GM18505 (cell line): ENCODE measurements around the gene CXCR5.

Experiments used
- ATAC-seq: cut with Tn5 transposase; IDR thresholded peaks from one replicate; pipeline ENCODE4 v1.9.1; 2021; ENCODE audit not compliant: unreplicated experiment
- POLR2A ChIP-seq: IDR thresholded peaks from 4 replicates; pipeline ENCODE4 v1.6.1; 2011; ENCODE audit warnings: borderline replicate concordance; ENCODE audit not compliant: insufficient read depth, insufficient read length; ENCODE audit errors: extremely low read depth

CXCR5 gene

DNA sequence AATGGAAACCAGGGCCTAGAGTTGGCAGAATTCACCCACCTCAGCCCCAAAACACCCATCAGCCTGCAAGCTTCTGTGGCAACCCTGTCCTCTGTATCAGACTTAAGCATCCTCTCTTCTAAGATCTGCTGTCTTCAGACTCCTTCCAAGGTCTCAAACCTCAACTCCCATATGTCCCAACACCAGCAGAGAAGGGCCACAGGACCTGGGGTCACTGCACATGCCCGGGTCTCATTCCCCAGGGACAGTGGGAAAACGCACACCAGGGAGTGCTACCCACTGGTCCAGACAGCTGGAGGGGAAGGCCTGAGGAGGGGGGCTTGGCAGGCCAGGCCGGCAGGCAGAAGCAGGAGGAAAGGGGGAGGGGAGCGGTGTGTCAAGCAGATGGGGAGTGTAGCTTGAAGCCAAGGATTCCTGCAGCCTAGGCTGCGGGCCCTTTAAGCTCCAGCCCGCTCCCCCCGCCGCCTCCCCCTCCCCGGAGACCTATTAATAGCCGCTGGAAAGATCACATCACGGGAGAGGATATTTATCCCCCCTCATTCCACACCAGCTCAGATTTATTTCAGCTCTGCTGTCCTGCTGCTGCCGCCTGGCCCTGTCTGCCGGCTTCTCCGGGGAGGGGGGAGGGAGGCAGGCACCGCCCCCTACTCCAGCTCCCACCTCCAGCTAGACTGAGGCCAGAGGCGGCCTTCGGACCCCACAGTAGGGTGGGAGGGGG lies 25.4 kb downstream of the CXCR5 start:
- no peak for TF ChIP-seq POLR2A
- no peak for ATAC-seq

DNA sequence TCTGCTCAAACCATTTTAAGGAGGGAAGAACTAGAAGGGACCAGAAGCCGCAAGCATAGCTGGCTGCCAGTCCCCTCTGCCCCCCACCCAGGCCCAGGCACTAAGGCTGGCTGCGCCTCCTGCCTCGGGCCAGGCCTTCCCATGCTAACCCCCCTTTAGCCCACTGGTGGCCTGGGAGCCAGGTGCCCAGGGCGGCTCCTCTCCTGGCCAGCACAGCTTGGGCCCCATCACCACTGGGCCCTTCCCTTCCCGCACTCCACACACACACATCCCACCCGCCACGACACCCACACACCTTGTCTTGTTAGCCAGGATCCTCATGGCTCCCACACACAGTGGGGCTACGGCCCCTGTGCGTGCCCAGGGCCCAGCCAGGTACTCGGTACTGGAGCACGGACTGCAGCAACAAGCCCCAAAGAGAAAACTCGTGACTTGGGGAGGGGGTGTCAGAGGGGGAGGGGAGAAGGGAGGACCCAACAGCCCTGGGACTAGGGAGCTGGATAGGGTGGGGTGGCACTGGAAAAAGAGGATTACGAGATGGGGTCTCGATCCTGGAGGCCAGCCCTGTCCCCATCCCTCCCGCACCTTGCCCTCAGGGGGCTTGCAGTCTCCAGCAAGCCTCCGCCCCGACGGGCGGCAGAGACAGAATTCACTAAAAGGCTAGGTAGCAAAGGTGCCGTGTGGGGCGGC lies 26.1 kb downstream of the CXCR5 start:
- ATAC-seq = no peak
- TF ChIP-seq POLR2A = no peak

DNA sequence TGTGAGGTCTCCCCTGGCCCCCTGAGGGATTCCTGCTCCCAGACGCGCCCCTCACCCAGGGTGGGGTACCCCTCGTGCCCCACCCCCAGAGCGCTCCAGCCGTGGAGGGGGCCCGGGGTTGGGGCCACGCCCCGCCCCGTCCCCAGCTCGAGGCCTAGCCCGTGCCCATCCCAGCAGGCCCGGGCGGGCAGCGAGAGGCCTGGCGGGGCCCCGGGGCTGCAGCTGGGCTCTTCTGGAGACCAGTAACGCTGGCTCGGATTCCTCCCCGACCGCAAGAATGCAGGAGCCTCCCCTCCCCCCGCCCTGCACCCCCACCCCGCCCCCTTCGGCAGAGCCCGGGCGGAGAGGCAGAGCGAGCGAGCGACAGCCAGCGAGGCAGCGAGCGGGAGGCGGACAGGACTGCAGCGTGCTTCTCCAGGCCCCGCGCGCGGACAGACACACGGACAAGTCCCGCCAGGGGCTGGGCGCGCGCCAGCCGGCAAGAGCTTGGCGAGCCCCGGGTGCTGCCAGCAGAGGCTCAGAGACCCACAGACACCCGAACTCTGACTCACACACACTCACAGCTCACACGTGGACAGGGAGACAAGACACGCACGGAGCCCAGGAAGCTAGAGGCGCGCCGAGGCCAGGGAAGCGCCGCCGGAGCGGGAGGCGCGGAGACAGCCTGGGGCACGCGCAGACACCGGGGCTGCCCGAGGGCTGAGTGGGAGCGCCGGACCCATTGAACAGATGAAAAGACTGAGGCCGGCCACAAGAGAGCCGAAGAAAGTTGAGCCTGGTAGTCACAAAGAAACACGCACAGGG lies 26.8 kb downstream of the CXCR5 start:
- TF ChIP-seq POLR2A = no peak
- ATAC-seq = no peak

DNA sequence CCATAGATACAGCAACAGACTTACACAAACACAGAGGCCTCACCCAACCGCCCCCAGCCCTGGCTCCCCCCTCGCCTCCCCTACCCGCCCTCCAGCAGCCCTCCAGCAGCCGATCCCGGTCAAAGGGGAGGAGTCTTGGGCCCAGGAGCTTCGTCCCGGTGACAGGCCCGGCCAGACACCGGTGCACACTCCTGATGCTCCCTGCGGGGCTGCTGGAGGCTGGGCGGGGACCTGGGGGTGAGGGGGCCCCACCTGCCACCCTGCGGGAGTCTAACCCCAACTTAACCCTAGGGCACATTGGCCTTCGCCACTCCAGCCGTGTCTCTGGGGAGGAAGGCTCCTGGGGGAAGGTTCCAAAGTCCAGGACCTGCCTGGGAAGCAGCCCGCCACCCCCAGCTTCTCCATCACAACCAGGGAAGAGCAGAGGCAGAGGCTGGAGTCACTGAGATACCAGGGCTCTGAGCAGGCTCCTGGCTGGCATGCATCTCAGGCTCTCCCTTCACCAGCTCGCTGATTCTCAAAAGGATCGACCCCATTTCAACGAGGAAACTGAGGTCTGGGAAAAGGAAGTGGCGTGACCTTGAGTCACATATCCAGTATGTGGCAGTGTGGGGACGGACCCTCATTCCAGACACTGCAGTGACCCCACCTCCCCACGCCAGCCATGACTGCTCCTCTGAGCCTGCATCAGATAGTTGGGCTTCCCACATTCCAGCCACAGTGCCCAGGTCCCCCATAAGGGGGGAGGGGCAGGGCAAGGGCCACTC lies 27.6 kb downstream of the CXCR5 start:
- TF ChIP-seq POLR2A = no peak
- no peak for ATAC-seq

DNA sequence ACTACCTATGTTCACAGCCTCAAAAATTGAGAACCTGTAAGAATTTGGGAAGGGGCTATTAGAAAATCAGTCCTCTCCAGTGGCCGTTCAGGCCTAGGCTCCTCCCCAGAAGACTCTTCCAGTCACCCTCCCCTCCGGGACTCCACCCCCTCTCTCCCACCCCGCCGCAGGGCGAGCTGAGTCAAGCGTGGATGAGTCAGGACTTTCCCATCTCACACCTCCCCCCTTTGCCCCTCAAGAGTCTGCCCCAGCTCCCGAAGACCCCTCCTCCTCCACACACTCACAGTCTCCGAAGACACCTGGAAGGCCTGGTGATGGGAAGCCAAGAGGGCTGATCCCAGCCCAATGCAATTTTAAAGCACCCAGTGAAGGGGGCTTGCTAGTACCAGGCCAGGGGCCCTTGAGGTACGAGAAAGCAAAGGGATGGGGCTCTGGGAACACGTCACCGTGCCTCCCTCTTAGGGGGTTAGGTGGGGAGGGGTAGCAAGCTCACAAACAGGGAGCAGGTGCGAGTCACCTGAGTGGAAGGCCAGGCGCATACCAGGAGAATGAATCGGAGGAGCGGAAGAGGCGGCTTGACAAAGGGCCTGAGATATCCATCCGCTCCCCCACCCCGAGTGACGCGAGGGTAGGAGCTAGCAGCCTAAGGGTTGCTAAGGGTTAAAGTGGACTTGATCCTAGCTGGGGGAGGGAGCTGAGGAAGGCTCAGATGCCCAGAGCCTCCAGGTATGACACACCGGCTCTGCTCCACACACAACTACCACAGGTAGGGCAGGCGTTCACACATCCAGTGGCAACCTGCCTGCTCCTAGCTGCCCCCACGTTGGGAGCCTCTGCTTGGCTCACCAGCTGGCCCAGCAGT lies 28.4 kb downstream of the CXCR5 start:
- no peak for TF ChIP-seq POLR2A
- no peak for ATAC-seq

DNA sequence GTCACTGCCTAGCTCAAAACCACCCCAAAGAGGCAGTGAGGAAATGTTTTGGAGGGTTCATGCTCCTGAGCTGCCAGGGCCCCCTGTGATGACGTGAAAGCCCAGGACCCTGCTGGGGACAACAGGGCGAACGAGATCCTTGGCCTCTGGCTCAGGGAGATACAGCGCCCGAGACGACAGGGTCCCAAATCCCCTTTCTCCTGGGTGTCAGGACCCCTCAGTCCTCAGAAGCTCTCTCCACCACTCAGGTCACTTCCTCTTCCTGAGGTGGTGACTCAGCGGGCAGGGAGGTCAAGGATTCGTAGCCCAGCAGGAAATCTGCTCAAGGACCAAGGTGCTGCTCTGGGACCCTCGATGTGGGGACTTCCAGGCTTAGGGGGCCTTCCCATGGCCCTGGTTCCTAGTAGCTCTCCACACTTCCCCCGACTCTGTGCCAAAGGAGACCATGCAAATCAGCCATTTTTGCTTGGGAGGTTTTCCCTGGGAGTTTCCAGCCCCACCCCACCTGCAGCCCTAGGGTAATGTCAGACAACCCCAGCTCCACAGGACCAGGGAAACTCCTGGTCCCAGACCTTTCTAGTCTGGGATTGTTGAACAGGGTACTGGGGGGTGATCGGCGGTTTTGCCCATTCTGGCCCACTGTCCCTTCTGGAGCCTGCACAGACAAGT lies 29.2 kb downstream of the CXCR5 start:
- ATAC-seq = no peak
- TF ChIP-seq POLR2A = no peak

DNA sequence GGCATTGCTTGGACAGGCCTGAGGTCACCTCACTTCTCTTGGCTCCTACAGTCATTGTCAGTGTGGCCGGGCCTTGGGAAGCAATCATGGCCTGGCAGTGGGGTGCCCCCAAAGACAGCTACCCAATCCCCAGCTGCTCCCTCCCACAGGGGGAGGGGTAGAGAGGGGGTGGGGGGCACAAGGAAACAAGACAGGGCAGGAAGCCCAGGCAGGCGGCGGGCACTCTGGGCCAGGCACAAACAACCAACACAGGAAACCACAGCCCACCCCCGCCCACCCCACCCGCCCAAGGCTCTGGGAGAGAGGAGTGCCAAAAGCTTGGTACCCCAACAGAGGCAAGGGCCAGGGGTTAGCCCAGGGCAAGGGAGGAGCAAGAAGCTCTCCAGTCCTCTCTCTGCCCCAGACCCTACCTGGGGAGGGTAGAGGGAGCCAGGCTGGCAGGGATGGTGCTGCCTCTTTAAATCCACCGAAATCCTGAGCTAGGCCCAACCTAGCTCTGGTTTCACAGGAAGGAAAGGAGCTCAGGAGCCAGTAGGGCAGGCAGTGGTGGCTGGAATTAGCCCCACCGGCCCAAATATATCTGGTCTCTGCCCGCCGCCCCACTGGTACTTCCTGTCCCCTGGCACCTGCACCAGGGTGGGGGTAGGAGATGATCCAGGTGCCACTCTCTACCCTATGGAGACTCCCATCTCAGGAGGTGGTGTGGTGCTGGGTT lies 29.9 kb downstream of the CXCR5 start:
- TF ChIP-seq POLR2A = no peak
- no peak for ATAC-seq

DNA sequence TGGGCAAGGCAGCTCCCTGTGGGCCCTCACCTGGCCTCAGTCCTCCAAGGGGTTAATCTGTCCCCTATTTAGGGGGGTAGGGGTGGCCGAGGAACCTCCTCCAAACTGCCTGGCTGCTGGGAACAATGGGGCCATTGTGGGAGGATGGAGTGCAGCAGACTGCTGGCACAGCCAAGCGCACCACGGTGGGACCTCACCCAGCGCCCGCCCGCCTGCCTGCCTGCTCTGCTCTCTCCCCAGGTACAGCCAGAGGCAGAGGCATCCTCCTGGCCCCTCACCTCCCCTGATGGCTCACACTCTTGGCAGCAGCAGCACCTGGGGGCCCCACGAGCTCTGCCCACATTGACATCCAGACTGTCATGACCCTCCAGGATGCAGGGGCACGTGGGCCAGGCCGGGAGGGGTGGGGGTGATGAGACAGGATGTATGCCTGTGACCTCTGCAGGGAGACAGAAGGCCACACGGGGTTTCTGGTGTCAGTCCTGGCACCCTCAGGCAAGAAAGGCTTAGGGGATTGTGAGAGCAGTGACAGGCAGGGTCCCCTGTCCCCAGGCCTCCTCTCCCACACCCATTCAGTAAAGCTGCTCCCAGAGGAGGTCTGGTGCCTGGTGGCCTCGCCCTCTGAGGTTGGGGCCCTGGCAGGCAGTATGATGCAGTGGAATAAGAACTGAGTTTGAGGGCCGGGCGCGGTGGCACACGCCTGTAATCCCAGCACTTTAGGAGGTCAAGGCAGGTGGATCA lies 30.7 kb downstream of the CXCR5 start:
- no peak for TF ChIP-seq POLR2A
- ATAC-seq = no peak

DNA sequence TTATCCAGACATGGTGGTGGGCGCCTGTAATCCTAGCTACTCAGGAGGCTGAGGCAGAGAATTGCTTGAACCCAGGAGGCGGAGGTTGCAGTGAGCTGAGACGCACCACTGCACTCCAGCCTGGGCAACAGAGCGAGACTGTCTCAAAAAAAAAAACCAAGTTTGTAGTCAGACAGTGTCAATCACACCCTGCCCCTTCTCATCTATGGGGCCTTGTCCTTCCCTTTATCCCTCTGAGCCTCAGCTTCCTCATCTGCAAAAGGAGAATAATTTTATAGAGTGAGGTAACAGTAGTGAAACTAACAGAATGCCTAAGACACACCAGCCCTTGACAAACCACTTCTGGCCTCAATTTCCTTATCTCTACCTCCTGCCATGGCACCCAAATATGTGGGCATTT lies 31.3 kb downstream of the CXCR5 start:
- no peak for ATAC-seq
- TF ChIP-seq POLR2A = no peak

DNA sequence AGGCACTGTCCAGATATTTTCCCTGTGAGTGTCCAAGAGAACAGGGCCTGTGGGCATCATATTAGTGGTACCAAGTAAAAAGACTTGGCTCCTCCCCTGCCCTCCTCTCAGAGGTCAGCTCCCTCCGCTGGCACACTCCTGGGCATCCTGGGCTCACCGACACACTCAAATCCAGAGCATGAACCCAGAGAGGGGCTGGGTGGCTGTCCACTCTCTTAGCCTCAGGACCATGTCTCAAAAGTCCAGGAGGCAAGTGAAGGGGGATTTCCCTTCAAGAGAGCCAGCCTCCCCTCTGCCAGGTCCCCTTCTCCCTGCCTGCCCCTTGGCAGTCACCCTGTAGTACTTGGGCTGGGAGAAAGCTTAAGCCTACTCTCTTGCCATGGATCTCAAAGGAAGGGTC lies 31.7 kb downstream of the CXCR5 start:
- no peak for ATAC-seq
- TF ChIP-seq POLR2A = no peak

DNA sequence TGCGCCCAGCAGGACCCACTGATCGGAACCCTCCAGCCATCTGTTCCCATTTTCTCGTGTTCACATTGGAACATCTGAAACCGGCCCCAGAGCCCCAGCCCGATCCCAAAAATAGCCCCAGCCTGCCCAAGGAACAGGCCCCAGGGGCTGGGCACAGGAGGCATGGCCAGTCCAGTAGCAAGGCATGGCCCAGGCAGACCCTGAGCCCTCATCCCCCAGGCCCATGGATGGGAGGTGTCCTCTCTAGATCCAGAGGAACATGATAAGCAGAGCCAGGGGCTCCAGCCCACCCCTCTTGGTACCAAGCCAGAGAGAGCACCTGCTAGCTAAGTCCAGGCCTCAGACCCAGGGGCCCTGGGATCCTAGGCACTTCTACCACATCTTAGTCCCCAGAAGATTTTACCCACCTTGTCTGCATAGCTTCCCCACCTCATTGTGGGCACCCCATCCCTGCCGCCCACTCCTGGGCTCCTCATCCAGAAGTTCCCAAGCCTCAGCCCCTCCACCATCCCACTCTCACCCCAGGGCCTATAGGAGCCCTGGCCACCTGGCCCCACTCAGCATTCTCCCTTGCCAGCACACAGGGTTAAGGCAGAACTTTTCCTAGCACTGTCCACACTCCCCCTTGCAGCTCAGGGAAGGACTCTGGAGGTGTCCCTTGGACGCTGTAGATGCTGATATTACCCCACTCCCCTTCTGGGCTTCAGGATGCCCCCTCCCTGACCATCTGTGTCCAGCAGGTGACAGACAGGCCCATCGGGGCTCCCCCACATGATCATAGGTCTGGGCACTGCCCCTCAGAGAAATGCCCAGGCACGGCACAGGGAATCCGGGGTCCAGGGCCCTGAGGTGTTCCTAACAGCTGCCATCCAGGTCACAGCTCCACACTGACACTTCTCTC lies 32.5 kb downstream of the CXCR5 start:
- TF ChIP-seq POLR2A = no peak
- ATAC-seq = no peak
